ENCODE results near the gene ADIPOR1.

- TF ChIP-seq POLR2A (IDR thresholded peaks at IDR 0.05): no peak
- no peak for TF ChIP-seq CTCF (IDR thresholded peaks at IDR 0.05)
- no peak for TF ChIP-seq POLR2AphosphoS5 (IDR thresholded peaks at IDR 0.05)
Observed at GRCh38 chr1:202905331-202905730, 52.8 kb downstream of the ADIPOR1 start.
